IPS-NIHi11 (cell line): ENCODE results near the gene PLEKHO1.
"Not testable (repeated sequence)": the region's sequence is repeated elsewhere in the genome, so short reads cannot be mapped to it uniquely, and the experiment has no call there.

ENCODE experiments used
- DNase-seq: peaks from one replicate; pipeline ENCODE4 v3.0.0; 2012; ENCODE audit warnings: mixed read lengths, low spot score

Gene PLEKHO1

GRCh38 chr1:150149271-150150132, at the start of gene PLEKHO1:
Gene PLEKHO1 (plus strand): TSS chr1:150149916. CDS start chr1:150150258, 342 bp downstream.
- peak; percentile 87 for DNase-seq

- no peak for DNase-seq
Measured at GRCh38 chr1:150102986-150103385, 46.7 kb upstream of the PLEKHO1 start.

GRCh38 chr1:150106341-150106740, 43.4 kb upstream of the PLEKHO1 start:
- DNase-seq, result no peak

GRCh38 chr1:150109586-150109985, 40.1 kb upstream of the PLEKHO1 start:
- no peak for DNase-seq

GRCh38 chr1:150110116-150110515, 39.6 kb upstream of the PLEKHO1 start:
- no peak for DNase-seq

GRCh38 chr1:150111670-150112069, 38.0 kb upstream of the PLEKHO1 start:
- no peak for DNase-seq

GRCh38 chr1:150115121-150115520, 34.6 kb upstream of the PLEKHO1 start:
- DNase-seq, result no peak

- DNase-seq, result no peak
Measured at GRCh38 chr1:150118716-150119115, 31.0 kb upstream of the PLEKHO1 start.

GRCh38 chr1:150121236-150121862, 28.4 kb upstream of the PLEKHO1 start:
- DNase-seq, result no peak

- DNase-seq, result no peak
Measured at GRCh38 chr1:150126811-150127210, 22.9 kb upstream of the PLEKHO1 start.

- DNase-seq, result no peak
Measured at GRCh38 chr1:150127464-150127863, 22.3 kb upstream of the PLEKHO1 start.

GRCh38 chr1:150127868-150128267, 21.8 kb upstream of the PLEKHO1 start:
- no peak for DNase-seq

- DNase-seq, result no peak
Measured at GRCh38 chr1:150132372-150132771, 17.3 kb upstream of the PLEKHO1 start.

GRCh38 chr1:150134537-150134936, 15.2 kb upstream of the PLEKHO1 start:
- DNase-seq, result no peak

GRCh38 chr1:150135400-150135799, 14.3 kb upstream of the PLEKHO1 start:
- not testable (repeated sequence) for DNase-seq

- no peak for DNase-seq
Measured at GRCh38 chr1:150138044-150138443, 11.7 kb upstream of the PLEKHO1 start.

- no peak for DNase-seq
Measured at GRCh38 chr1:150141452-150141851, 8.3 kb upstream of the PLEKHO1 start.

GRCh38 chr1:150142083-150142482, 7.6 kb upstream of the PLEKHO1 start:
- DNase-seq, result no peak

GRCh38 chr1:150144606-150145005, 5.1 kb upstream of the PLEKHO1 start:
- DNase-seq, result no peak

GRCh38 chr1:150146016-150146415, 3.7 kb upstream of the PLEKHO1 start:
- not testable (repeated sequence) for DNase-seq

- DNase-seq, result no peak
Measured at GRCh38 chr1:150146849-150147542, 2.7 kb upstream of the PLEKHO1 start.

GRCh38 chr1:150148837-150149270, 862 bp upstream of the PLEKHO1 start:
- DNase-seq, result no peak
